ENCODE data around the gene GSTP1.
"Not testable (repeated sequence)": the region's sequence is repeated elsewhere in the genome, so short reads cannot be mapped to it uniquely, and the experiment has no call there.

Gene GSTP1

DNA sequence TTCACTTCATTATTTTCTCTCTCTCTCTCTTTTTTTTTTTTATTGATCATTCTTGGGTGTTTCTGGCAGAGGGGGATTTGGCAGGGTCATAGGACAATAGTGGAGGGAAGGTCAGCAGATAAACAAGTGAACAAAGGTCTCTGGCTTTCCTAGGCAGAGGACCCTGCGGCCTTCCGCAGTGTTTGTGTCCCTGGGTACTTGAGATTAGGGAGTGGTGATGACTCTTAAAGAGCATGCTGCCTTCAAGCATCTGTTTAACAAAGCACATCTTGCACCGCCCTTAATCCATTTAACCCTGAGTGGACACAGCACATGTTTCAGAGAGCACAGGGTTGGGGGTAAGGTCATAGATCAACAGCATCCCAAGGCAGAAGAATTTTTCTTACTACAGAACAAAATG lies 13.8 kb downstream of the GSTP1 start:
- not testable (repeated sequence) for DNase-seq (ENCODE audit: low read depth in 2 of 2)

DNA sequence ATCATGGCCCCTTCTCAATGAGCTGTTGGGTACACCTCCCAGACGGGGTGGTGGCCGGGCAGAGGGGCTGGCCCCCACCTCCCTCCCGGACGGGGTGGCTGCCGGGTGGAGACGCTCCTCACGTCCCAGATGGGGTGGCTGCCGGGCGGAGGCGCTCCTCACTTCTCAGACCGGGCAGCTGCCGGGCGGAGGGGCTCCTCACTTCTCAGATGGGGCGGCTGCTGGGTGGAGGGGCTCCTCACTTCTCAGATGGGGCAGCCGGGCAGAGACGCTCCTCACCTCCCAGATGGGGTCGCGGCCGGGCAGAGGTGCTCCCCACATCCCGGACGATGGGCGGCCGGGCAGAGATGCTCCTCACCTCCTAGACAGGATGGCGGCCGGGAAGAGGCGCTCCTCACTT lies 14.4 kb downstream of the GSTP1 start:
- not testable (repeated sequence) for DNase-seq (ENCODE audit: low read depth in 2 of 2)

DNA sequence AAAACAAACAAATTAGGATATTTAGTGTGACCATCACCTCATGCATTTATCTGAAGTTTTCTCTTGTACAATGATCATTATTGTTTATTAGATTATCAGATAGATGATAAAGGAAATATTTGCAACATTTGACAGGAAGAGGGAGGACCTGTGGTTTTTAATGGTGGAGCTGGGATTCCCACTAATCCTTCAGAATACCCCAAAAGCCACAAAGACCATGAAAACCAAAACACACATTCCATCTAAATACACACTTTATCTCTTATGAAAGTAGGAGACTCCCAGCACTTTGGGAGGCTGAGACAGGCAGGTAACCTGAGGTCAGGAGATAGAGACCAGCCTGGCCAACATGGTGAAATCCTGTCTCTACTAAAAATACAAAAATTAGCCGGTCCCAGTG lies 15.5 kb downstream of the GSTP1 start:
- DNase-seq (ENCODE audit: low read depth in 2 of 2), result no peak

DNA sequence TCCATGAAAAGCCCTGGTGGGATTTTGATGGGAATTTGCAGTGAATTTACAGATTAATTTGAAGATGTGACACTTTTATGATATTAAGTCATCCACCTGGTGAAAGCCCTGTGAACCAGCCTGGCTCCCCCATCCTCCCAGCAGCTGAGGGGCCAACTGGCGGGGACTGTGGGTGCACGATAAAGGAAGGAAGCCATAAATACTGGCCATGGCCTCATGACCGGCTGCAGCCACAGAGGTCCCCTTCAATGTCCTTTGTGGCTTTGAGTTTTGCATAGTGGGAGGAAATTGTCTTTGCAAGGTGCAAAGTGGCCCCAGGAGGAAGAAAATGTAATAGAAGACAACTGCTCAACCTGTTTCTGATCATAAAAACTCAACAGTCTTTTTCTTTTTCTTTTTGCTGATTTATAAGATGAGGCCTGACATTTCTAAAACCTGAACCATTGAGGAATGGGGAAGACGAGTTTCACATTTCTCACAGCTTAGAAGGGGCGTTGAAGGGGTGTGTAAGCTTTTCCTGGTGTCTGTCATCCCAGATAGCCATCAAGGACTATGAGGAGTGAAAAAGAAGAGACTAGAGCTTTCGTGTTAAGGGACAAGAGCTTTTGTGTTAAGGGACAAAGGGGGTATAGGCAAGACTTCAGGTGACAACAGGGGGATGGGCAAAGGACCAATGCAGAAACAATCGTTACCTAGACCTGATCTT lies 16.9 kb downstream of the GSTP1 start:
- DNase-seq (ENCODE audit: low read depth in 2 of 2), result no peak

DNA sequence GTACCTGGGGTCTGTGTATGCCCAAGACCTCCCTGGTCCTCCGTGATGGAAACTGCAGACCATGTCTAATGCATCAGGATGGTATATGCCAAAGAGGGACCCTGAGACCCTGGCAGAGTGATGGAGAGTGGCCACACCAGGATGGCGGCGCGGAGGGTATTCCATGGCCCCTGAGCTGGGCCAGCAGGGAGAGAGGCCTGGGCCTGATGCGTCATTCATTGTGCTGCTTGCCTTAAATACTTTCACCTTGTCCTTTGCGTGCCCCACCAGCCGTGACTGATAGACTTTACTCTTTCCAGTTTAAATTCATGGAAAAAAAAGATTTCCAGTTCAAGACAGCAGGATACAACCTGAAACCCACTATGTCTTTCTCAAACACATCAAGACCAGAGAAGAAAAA lies 17.5 kb downstream of the GSTP1 start:
- DNase-seq (ENCODE audit: low read depth in 2 of 2), result no peak

DNA sequence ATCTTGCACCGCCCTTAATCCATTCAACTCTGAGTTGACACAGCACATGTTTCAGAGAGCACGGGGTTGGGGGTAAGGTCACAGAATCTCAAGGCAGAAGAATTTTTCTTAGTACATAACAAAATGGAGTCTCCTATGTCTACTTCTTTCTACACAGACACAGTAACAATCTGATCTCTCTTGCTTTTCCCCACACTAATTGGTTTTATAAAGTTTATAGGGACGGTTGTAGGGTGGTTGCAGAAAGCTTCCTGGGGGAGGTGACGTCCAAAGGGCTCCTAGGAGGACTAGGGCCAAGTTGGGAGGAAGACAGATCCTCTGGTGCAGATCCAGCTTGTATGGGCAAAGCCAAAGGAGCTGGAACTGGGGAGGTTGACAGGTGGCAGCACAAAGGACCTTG lies 20.5 kb downstream of the GSTP1 start:
- DNase-seq (ENCODE audit: low read depth in 2 of 2), result not testable (repeated sequence)

DNA sequence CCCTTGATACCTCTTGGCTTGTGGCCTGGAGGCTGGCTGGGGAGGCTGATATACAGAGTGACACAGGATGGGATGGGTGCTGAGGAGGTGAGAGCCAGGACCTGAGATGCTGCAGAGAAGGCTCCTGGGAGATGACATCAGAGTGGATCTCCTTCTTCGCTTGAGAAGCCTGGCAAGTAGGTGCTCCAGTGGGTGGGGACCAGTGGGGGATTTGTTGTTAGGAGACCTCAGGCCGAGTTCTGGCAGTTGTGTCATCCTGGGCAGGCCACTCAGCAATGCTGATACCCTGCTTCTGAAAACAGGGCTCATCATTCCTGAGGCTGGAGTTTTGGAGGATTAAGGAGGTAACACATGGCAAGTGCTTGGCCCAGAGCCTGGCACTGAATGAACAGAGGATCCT lies 21.2 kb downstream of the GSTP1 start:
- no peak for DNase-seq (ENCODE audit: low read depth in 2 of 2)

DNA sequence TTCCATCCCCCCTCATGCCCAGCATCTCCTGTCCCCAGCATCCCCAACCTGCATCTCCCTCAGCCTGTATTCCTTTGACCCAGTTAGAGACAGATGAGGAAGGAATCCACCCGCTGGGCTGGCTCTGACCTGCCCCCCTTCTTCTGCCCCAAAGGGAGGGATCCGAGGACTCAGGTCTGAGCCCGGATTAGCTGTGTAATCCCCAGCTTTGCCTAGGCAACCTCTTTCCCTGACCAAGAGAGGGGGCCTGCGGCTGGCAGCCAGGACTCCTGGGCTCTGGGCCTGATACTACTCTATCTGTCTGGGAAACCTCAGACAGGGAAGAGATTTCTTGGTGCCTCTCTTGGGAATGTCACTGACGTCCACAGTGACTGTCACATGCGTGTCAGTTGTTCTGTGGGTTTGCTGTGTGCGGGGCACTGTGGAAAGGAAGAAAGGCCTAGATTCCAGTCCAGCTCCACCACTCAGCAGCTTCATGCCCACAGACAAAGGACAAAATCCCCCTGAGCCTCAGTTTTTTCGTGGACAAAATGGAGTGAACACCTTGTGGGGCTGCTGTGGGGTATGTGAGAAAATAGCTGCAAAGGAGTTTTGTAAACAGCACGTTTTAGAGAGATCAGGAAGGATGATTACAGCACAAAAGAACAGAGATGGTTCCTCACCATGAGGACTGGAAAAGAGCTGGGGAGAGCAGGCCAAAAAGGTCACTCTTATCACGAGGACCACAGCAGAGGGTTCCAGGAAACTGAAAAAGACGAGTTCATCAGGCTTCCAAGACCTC lies 21.8 kb downstream of the GSTP1 start:
- no peak for DNase-seq (ENCODE audit: low read depth in 2 of 2)

DNA sequence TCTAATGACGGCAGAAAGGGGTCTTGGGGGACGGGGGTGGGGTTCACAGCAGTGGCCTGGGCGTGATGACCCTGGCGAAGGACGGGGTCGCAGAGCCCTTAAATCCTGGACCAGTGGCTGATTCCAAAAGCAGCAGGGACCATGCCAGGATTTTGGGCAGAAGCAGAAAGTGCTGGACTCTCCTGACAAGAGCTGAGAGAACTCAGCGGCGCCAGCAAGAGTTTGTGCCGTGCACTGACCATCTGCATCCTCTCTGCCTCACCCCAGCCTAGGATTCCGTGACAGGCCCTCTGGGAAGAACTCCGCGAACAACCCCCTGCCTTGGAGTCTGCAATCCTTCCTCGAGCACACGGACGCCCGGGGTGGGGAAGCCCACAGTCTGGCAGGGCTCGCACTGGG lies 22.5 kb downstream of the GSTP1 start:
- DNase-seq (ENCODE audit: low read depth in 2 of 2), result no peak

DNA sequence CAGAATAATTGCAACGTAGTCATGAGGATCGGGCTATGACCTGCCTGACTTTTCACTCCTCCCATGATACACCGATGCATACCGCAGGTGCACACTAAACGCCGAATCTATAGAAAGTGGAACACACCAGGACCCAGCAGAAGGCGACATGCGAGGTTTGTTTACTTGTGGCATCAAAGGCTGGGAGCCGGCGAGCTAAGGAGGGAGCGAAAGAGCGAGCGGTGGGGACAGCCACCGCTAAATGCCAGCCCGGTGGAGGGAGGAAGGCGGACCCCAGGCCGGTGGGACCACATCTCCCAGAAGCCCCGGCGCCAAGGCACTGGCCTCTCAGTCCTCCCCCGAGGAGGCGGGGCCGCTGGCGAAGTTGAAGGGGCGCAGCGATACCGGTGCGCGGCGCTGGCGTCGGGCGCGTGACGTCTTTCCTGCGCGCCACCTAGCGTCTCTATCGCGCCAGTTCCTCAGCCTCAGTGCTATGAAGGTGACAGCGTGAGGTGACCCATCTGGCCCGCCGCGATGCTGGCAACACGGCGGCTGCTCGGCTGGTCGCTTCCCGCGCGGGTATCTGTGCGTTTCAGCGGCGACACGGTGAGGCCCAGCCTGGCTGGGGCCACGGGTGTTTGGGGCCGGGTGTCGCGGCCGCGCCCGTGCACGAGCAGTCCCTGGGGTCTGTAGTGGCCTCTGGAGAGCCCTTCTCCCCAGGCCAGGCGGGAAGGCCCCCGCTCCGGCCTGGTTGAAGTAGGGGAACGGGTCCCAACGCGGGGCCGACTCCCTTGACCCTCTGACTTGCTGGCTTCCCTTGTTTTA lies 23.1 kb downstream of the GSTP1 start, which contains the start of gene NDUFV1:
Gene NDUFV1, plus strand, starts transcription at position 445 of the 804 bp plus-strand sequence. Its CDS starts 69 bp downstream, at position 514.
- DNase-seq (ENCODE audit: low read depth in 2 of 2), result peak; percentile 78 to 82

DNA sequence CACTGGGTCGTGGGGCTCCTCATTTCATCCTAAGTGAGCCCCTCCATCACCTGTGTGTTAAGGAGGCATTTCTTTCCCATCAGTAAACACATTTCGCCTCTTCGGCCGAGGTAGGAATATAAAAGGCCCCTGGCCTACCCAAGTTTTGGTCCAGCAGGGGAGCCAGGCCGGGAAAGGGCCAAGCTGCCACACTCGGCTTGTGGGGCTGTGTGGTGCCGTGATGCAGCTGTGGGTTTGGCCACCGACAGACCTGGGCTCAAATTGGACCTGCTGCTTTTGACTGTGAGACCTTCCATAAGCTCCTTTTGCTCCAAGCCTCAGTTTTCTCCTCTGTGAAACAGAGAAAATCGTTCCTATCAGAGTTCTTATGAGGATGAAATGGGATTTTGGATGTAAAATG lies 23.9 kb downstream of the GSTP1 start:
- DNase-seq (ENCODE audit: low read depth in 2 of 2), result no peak

DNA sequence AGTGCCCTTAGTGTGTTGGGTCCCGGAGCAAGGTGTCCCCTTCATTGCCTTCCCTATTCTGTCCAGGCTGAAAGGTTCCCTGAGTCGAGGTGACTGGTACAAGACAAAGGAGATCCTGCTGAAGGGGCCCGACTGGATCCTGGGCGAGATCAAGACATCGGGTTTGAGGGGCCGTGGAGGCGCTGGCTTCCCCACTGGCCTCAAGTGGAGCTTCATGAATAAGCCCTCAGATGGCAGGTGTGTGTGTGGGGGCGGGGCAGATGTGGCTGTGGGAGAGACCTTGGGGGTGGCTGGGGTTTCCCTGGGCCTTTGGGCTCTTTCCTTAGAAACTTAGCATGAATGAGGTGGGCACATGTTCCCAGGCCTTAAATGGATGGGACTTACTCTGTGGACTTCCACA lies 24.9 kb downstream of the GSTP1 start:
- DNase-seq (ENCODE audit: low read depth in 2 of 2), result no peak

DNA sequence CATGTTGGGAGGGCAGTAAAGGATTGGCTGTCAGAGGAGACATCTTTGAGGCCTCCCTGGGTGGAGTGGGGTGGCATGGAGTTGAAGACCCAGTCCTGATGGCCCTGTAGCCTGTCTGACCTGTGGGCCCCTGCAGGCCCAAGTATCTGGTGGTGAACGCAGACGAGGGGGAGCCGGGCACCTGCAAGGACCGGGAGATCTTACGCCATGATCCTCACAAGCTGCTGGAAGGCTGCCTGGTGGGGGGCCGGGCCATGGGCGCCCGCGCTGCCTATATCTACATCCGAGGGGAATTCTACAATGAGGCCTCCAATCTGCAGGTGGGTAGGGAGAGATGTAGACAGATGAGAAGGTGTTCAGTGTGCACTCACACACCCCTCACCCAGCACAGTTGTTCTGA lies 25.7 kb downstream of the GSTP1 start:
- DNase-seq (ENCODE audit: low read depth in 2 of 2), result no peak

DNA sequence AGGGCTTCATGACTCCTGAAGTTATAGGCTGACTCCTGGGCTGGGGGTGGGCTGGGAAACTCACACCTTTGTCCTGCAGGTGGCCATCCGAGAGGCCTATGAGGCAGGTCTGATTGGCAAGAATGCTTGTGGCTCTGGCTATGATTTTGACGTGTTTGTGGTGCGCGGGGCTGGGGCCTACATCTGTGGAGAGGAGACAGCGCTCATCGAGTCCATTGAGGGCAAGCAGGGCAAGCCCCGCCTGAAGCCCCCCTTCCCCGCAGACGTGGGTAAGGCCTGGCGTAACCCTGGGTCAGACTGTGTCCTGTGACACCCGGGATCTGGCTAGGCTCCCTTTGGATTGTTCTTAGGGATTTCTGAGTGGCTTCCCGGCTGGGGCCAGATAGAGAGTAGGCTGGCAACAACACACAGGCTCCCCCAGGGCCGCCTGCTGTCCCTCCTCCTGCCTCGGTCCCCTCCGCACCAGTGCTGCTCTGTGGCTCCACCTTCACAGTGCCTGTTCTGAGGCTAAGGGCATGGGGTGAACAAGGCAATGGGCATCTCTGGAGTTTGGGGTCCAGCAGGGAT lies 26.8 kb downstream of the GSTP1 start:
- DNase-seq (ENCODE audit: low read depth in 2 of 2), result no peak

DNA sequence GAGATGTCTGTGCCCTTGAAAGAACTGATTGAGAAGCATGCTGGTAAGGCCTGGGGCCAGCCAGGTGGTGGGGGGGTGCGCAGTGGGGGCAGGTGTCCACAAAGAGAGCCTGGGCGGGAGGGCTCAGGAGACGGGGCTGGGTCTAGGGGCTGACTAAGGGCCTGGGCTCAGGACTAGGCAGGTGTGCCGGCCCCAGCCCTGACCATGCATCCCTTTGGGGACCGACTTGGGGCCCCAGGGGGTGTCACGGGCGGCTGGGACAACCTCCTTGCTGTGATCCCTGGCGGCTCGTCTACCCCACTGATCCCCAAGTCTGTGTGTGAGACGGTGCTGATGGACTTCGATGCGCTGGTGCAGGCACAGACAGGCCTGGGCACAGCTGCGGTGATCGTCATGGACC lies 27.6 kb downstream of the GSTP1 start:
- DNase-seq (ENCODE audit: low read depth in 2 of 2), result no peak

DNA sequence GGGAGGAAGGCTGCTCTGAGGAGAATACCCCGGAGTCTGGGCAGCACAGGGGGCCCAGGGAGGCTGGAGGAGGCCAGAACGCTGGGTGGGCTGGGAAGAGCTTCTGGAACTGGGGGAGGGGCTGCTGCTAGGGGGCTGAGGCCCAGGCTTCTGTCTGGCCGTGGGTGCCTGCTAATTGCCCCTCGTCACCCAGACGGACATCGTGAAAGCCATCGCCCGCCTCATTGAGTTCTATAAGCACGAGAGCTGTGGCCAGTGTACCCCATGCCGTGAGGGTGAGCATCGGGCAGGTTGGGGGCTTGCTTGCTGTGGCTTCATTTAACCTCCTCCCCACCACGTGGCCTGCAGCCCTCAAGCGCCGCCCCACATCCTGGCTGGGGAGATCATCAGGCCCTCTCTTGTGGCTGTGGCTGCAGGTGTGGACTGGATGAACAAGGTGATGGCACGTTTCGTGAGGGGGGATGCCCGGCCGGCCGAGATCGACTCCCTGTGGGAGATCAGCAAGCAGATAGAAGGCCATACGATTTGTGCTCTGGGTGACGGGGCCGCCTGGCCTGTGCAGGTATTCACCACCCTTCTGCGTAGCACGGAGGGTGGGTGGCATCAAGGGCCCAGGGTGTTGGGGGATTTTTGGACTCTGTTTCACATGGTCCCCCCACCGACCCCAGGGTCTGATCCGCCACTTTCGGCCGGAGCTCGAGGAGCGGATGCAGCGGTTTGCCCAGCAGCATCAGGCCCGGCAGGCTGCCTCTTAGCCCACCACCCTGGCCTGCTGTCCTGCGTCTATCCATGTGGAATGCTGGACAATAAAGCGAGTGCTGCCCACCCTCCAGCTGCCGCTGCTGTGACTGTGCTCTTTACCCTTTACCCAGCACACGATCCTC lies 28.3 kb downstream of the GSTP1 start:
- DNase-seq (ENCODE audit: low read depth in 2 of 2), result no peak

DNA sequence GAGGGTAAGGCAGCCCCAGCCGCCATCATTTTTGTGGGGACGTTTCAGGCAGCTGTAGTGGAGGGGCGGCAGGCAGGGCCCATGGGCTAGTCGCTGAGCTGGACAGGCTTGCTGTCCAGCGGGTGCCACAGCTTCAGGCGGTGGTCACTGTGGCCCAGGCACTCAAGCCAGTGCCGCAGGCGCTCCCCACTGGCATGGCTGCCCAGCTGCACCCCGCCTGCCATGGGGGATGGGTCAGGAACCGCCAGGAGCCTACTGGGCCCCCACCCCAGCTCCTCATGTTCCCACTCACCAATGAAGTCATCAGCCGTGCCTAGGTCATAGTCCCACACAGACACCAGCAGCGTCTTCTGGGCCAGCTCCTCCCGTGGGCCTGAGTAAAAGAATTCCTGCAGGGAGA lies 29.1 kb downstream of the GSTP1 start:
- DNase-seq (ENCODE audit: low read depth in 2 of 2), result no peak

DNA sequence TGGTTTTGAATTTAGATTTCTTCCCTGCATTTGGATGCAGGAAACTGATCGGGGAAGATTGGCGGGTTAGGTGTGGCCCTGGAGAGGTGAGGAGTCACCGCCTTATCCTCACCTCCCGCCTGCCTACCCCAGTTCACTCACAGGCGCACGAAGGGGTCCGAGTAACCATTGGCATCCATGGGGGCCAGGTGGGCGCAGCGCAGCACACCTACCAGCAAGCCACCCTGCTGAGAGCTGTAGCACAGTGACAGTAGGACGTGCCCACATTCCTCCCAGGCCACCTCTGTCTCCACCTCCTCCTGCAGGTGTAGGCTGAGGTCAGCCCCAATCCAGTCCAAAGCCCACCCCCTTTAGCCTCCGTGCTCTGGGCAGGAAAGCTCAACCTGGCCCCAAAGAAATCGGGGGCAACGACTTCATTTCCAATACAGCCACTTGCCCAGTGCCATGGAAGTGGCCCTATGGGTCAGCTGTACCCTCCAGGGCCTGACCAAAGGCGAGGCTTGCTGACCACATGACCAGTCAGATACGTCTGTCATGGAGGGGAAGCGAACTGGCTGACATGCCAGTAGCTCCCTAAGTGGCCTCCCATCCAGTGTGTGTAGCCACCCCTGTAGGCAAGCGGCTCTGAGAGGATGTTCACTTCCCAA lies 29.8 kb downstream of the GSTP1 start:
- DNase-seq (ENCODE audit: low read depth in 2 of 2), result no peak

DNA sequence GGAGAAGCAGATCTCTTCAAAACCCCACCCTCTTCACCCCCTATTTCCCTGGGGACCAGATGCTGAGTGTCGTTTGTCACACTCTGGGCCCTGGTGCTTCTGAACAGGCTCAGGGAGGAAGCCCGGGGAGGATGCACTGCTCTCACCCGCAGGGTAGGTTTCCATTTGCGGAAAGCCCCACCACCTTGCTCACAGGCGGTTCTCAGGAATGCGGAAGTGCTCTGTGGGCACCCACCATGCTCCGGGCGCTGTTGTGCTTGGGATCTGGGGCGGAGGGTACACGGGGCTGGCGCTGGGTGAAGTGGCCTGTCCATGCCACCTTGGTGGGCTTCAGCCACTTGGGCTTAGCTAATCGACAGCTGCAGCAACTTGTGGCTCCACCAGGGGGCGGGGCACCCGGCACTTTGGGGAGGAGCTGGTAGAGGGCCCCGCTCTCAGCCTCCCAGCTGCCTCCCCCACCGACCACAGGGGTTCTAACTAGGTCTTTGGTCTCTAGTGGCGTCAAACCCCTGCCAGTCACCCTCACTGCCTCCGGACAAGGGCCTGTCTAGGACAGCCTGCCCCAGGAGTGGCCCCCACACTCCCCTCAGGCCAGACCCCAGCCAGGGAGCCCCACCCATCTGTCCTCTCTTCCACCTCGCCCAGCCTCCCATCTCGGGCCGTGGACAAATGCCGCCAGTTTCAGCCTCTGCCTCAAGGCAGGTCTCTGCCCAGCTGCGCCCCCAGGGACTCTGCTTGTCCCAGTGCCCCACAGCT lies 30.5 kb downstream of the GSTP1 start:
- peak in 1 of 2 experiments; percentile 7 for DNase-seq (ENCODE audit: low read depth in 2 of 2)
